SK-N-SH (cell line): ENCODE results near the gene RABAC1. TPM values are rescaled to one million over a fixed set of nuclear protein-coding genes. Genes with fewer than 3 reads are reported as not detected.

ENCODE experiments used
- CTCF ChIA-PET: fragments of 300-600, 350-600 bp; formaldehyde crosslinking; extraction: SDS; loops from one replicate; lab custom pipeline; 2021; lab: Yijun Ruan, JAX
- POLR2A ChIA-PET: fragments of 350-600 bp; sonication (Branson Sonifier 250); formaldehyde crosslinking; extraction: SDS; loops from one replicate; lab custom pipeline; 2020; ENCODE audit warnings: antibody characterized with exemption, inconsistent platforms; lab: Yijun Ruan, JAX
- DNase-seq: peaks from one replicate; pipeline ENCODE4 v3.0.0; 2012
- H2AFZ ChIP-seq: fragments of 200-600 bp; sonication (generic); 2 replicates; pipeline ENCODE4 v1.8.1; 2016; ENCODE audit warnings: antibody characterized with exemption, mild to moderate bottlenecking, low read depth
- H3F3A ChIP-seq: fragments of 200-600 bp; sonication (generic); replicated peaks from 2 replicates; pipeline ENCODE3; 2016; ENCODE audit warnings: antibody characterized with exemption, mild to moderate bottlenecking; ENCODE audit not compliant: insufficient read depth
- H3K27ac ChIP-seq, 2 experiments: fragments of 200-500 bp in 1 of 2; fragments of 200-600 bp in 1 of 2; sonication (Bioruptor generic) in 1 of 2; sonication (generic), shearing (Covaris generic) in 1 of 2; 2 replicates each; pipeline versions ENCODE4 v1.5.1 to v1.6.1; 2014 to 2016; ENCODE audit warnings: low read depth in 2 of 2, inconsistent platforms in 1 of 2, low read length in 1 of 2, mild to moderate bottlenecking in 1 of 2, mixed read lengths in 1 of 2
- H3K27me3 ChIP-seq: fragments of 200-600 bp; sonication (generic), shearing (Covaris generic); 2 replicates; pipeline ENCODE4 v1.6.1; 2016; ENCODE audit warnings: mixed run types; ENCODE audit not compliant: insufficient read depth
- H3K36me3 ChIP-seq, 2 experiments: fragments of 200-500 bp in 1 of 2; fragments of 200-600 bp in 1 of 2; sonication (Bioruptor generic) in 1 of 2; sonication (generic) in 1 of 2; replicated peaks in 1 of 2; 2 replicates each; pipeline versions ENCODE3 to v1.5.1; 2014 to 2016; ENCODE audit warnings: low read length in 1 of 2, mild to moderate bottlenecking in 1 of 2; ENCODE audit not compliant: insufficient read depth in 2 of 2, control insufficient read depth in 1 of 2
- H3K4me1 ChIP-seq, 2 experiments: fragments of 200-500 bp in 1 of 2; fragments of 200-600 bp in 1 of 2; sonication (Bioruptor generic) in 1 of 2; sonication (generic), shearing (Covaris generic) in 1 of 2; 2 replicates each; pipeline versions ENCODE4 v1.5.1 to v1.6.1; 2014 to 2016; ENCODE audit warnings: low read depth in 1 of 2, low read length in 1 of 2, mixed run types in 1 of 2; ENCODE audit not compliant: insufficient read depth in 2 of 2, control insufficient read depth in 1 of 2
- H3K4me2 ChIP-seq: fragments of 200-600 bp; sonication (generic), shearing (Covaris generic); 2 replicates; pipeline ENCODE4 v1.6.1; 2017; ENCODE audit warnings: mixed run types
- H3K4me3 ChIP-seq, 2 experiments: fragments of 200-500 bp in 1 of 2; fragments of 200-600 bp in 1 of 2; sonication (Bioruptor generic) in 1 of 2; sonication (generic), shearing (Covaris generic) in 1 of 2; 2 replicates each; pipeline versions ENCODE4 v1.5.1 to v1.8.1; 2014 to 2016; ENCODE audit warnings: low read depth in 2 of 2, inconsistent platforms in 1 of 2, low read length in 1 of 2, mild to moderate bottlenecking in 1 of 2, mixed read lengths in 1 of 2, moderate library complexity in 1 of 2
- H3K79me2 ChIP-seq: fragments of 200-600 bp; sonication (generic); 2 replicates; pipeline ENCODE4 v1.8.1; 2017; ENCODE audit warnings: mild to moderate bottlenecking; ENCODE audit not compliant: insufficient read depth
- H3K9ac ChIP-seq: fragments of 200-600 bp; sonication (generic); 2 replicates; pipeline ENCODE4 v1.6.1; 2017; ENCODE audit warnings: mixed run types
- H3K9me2 ChIP-seq: fragments of 200-600 bp; sonication (generic); 2 replicates; pipeline ENCODE4 v1.6.1; 2017; ENCODE audit warnings: mixed run types
- H3K9me3 ChIP-seq: fragments of 200-600 bp; sonication (generic); 2 replicates; pipeline ENCODE4 v1.6.1; 2017; ENCODE audit warnings: mixed run types, mild to moderate bottlenecking, moderate library complexity
- H4K20me1 ChIP-seq: fragments of 200-600 bp; sonication (generic); 2 replicates; pipeline ENCODE4 v1.6.1; 2017; ENCODE audit warnings: mild to moderate bottlenecking, mixed run types; ENCODE audit not compliant: insufficient read depth
- EP300 ChIP-seq, 2 experiments: IDR thresholded peaks; 2 replicates each; pipeline versions ENCODE4 v1.4.0 to v1.6.1; 2012; ENCODE audit warnings: borderline replicate concordance in 1 of 2, low read depth in 1 of 2, low read length in 1 of 2
- EZH2phosphoT487 ChIP-seq: fragments of 200-600 bp; sonication (generic); IDR thresholded peaks from 2 replicates; pipeline ENCODE4 v1.6.1; 2017; ENCODE audit warnings: low read depth, mixed run types, mild to moderate bottlenecking, antibody characterized with exemption, moderate library complexity, borderline replicate concordance
- JUND ChIP-seq: IDR thresholded peaks from 2 replicates; pipeline ENCODE4 v1.4.0; 2012
- MAX ChIP-seq: IDR thresholded peaks from 2 replicates; pipeline ENCODE4 v1.4.0; 2012; ENCODE audit warnings: low read depth
- NFIC ChIP-seq: IDR thresholded peaks from 2 replicates; pipeline ENCODE4 v1.4.0; 2012; ENCODE audit warnings: borderline replicate concordance
- NRF1 ChIP-seq: IDR thresholded peaks from 2 replicates; pipeline ENCODE4 v1.6.1; 2012; ENCODE audit warnings: low read depth, mild to moderate bottlenecking, low read length
- RAD21 ChIP-seq: IDR thresholded peaks from 2 replicates; pipeline ENCODE4 v1.6.1; 2012; ENCODE audit warnings: mild to moderate bottlenecking, low read length
- REST ChIP-seq: IDR thresholded peaks from 2 replicates; pipeline ENCODE4 v1.6.1; 2012; ENCODE audit warnings: mild to moderate bottlenecking, low read depth, low read length, moderate library complexity
- RFX5 ChIP-seq: IDR thresholded peaks from 2 replicates; pipeline ENCODE4 v1.6.1; 2012; ENCODE audit warnings: mild to moderate bottlenecking, improper control_type of control experiment, low read length
- SIN3A ChIP-seq: IDR thresholded peaks from 2 replicates; pipeline ENCODE4 v1.6.1; 2012; ENCODE audit warnings: low read depth, mild to moderate bottlenecking, low read length, moderate library complexity, borderline replicate concordance
- SMC3 ChIP-seq: IDR thresholded peaks from 2 replicates; pipeline ENCODE4 v1.6.1; 2012; ENCODE audit warnings: low read depth, low read length, improper control_type of control experiment
- USF2 ChIP-seq: fragments of 150-350 bp; IDR thresholded peaks from 2 replicates; pipeline ENCODE4 v1.6.1; 2017; ENCODE audit warnings: antibody characterized with exemption, low read length, low read depth, borderline replicate concordance
- YY1 ChIP-seq: IDR thresholded peaks from 2 replicates; pipeline ENCODE4 v1.4.0; 2012; ENCODE audit warnings: low read depth, mild to moderate bottlenecking
- WGBS: methylation state at CpG from one replicate; pipeline ENCODE4 v1.1.6; 2017; ENCODE audit warnings: low lambda C conversion rate; 5-methylcytosine and 5-hydroxymethylcytosine counted together
- polyA plus RNA-seq, 3 experiments: library from polyadenylated mRNA; depleted of rRNA; stranded (reverse); fragments of >200 nt; gene quantifications; 2 replicates each; pipeline ENCODE4 v1.2.3, GENCODE V29; 2012

RABAC1 gene
- polyA plus RNA-seq, 1 of the 3 experiments (the other 2 are of a cell fraction): 287 TPM

GRCh38 chr19:41991025-41991424 lies 31.9 kb upstream of the RABAC1 start:
- H3K4me2 ChIP-seq: no peak overlapping the region

More at GRCh38 chr19:41991025-41991424, 31.9 kb upstream of the RABAC1 start:
- Histone ChIP-seq H3K9me3 (no peaks in the 10 kb centered on the region), H3K4me3 (no peak overlapping the region), H3K79me2 (no peaks in the 10 kb centered on the region), H2AFZ (no peak overlapping the region), H3K36me3 (no peaks in the 10 kb centered on the region), H4K20me1 (no peaks in the 10 kb centered on the region), H3K9me2 (no peaks in the 10 kb centered on the region), H3K9ac (no peak overlapping the region), H3K27ac (no peak overlapping the region), H3K4me1 (peaks cover 0 to 28% of the 10 kb centered on the region in 2 experiments; a peak in 1 of 4 replicates), H3F3A (no peaks in the 10 kb centered on the region), H3K27me3 (peaks cover 12% of the 10 kb centered on the region; the same call in 1 of the 2 replicates)
- ChIA-PET POLR2A (interaction anchor here (1.0 kb wide), 1 partner anchor 131 kb away, joined by 4 read pairs; the partner anchor contains the start of gene RPS19), CTCF (no interaction called here)
- WGBS: 52% methylated on average over 15 of the region's 15 CpGs
- TF ChIP-seq YY1: no peak
- no peak for TF ChIP-seq EP300 (IDR thresholded peaks at IDR 0.05; ENCODE audit: borderline replicate concordance in 1 of 2, low read depth in 1 of 2, low read length in 1 of 2)
- TF ChIP-seq REST: no peak
- no peak for TF ChIP-seq SIN3A
- TF ChIP-seq RFX5: no peak
- TF ChIP-seq NFIC: no peak
- no peak for TF ChIP-seq NRF1
- TF ChIP-seq USF2: no peak
- TF ChIP-seq JUND: no peak
- TF ChIP-seq MAX: no peak
- no peak for TF ChIP-seq EZH2phosphoT487
- no peak for TF ChIP-seq RAD21
- TF ChIP-seq SMC3: no peak
- DNase-seq: no peak
